ENCODE results near the gene SORCS2.

SORCS2 gene

GRCh38 chr4:7733801-7734650 is 541.7 kb downstream of the SORCS2 start:
- no peak for TF ChIP-seq CTCF (conservative IDR thresholded peaks at IDR 0.05; ENCODE audit: low read length)
- no peak for DNase-seq (ENCODE audit: low read depth)
- H3K4me3 ChIP-seq (ENCODE audit: low read length): no peak overlapping the region

DNA sequence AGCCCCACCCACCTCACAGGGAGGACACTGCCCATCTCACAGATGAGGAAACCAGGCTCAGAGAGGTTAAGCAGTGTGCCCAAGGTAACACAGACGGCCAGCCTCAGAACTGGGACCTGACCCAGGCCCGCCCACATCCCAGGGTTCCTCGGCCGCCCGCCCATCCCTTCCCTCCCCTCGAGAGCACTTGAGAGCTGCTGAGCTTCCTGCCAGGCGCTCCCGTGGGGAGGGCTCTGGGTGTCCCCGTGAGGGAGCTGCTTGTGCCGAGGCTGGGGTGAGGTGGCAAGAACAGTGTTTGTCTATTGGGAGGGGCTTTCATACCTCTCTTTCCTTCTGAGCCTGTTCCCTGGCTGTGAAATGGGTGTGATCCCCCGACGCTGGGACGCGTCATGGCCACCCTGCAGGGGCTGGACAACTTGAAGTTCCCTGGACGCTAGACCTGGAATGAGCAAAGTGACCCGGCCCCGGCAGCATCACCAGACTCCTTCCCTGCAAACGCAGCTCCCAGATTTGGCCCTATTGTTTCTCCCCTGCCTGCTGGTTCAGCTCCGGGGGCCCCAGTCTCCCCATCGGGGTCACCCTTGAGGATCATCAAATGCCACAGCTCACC is 542.4 kb downstream of the SORCS2 start:
- no peak for TF ChIP-seq CTCF (conservative IDR thresholded peaks at IDR 0.05; ENCODE audit: low read length)
- DNase-seq (ENCODE audit: low read depth): no peak
- no peak overlapping the region for H3K4me3 ChIP-seq (ENCODE audit: low read length)

DNA sequence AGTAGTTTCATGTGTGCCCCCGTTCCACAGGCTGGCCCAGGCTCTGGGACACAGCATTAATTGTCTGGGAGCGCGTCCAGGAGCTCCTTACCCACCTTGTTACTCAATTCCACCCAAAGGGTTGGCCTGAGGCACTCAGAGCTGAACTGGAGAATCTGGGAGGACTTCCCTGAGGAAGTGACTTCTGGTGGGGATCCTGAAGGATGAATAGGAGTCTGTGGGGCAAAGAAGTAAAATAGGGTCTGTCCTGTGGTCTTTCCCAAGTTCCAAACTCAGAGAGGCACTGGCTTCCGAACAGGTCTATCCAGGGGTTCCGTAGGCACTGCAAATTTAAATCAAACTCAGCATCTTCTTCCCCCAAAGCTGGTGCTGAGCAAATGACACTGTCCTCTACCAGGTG is 543.1 kb downstream of the SORCS2 start:
- no peak for DNase-seq (ENCODE audit: low read depth)
- no peak for TF ChIP-seq CTCF (conservative IDR thresholded peaks at IDR 0.05; ENCODE audit: low read length)
- H3K4me3 ChIP-seq (ENCODE audit: low read length): no peak overlapping the region

DNA sequence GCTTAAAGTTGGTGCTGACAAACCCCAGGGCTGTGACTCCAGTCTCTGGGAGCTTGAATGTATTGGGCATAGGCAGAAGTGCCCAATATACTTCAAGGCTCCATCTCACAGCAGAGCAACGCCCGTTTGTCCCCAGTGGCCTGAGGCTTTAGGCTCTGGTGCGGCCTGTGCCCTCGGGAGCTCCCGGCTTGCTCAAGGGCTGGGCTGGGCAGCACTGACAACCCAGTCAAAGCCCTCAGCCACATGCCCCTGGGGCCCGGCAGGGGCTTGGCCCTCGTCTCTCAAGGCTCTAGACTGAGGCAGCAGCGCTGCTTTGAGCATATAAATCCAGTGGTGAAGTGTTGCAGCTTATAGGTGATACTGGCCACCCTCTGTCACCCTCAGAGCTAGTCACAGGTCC is 543.6 kb downstream of the SORCS2 start:
- TF ChIP-seq CTCF (conservative IDR thresholded peaks at IDR 0.05; ENCODE audit: low read length): no peak
- DNase-seq (ENCODE audit: low read depth): no peak

DNA sequence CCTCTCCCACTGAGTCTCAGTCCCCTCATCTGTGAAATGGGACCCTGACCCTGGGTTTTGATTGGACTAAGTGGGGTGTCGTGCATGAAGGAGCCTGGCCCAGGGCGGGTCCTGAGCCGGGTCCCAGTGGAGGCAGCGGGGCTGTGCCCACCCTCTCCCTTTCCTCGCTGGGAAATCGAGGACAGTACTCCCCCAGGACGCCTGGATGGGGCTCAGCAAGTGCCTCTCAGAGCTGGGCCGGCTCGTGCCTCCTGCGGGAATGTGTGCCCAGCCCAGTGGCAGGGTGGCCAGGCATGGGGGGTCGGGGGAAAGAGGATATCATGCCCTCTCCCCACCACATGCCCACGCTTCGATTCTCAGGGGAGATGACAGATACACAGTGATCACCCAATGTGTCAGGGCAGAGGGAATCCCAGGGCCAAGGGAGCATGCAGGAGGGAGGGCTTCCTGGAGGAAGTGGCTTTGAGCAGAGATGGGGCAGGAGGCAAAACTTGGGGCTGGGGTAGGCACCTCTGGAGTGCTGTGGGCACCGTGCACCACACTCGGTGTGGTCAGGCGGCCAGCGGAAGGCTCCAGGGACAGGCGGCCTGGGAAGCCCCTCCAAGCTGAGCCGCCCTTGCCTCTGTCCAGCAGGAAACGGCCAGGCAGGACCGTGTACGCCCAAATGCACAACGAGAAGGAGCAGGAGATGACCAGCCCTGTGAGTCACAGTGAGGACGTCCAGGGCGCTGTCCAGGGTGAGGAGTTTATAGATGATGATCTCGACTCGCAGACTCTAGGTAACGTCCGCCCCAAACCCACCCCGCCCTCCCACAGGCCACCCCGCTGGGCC is 544.3 kb downstream of the SORCS2 start:
- H3K4me3 ChIP-seq (ENCODE audit: low read length): no peak overlapping the region
- TF ChIP-seq CTCF (conservative IDR thresholded peaks at IDR 0.05; ENCODE audit: low read length): no peak
- no peak for DNase-seq (ENCODE audit: low read depth)

More for the DNA sequence above, 543.6 kb downstream of the SORCS2 start:
- H3K4me3 ChIP-seq (ENCODE audit: low read length): no peak overlapping the region

DNA sequence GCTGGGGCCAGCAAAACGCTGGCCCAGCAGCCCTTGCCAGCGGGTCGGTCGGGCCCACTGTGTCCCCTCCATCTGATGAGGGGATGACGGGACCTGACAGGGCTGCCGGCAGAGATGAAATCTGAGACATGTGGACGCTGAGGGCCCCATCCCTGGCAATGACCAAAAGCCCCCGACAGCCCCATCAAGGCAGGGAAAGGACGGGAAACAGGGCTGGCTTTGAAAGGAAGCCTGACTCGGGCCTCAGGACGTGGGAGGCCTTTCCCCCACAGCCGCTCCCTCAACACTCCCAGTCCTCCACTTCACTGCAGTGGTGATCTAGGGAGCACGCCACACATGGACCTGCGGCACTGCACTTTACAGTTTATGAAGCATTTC is 544.9 kb downstream of the SORCS2 start:
- no peak overlapping the region for H3K4me3 ChIP-seq (ENCODE audit: low read length)
- DNase-seq (ENCODE audit: low read depth): no peak
- no peak for TF ChIP-seq CTCF (conservative IDR thresholded peaks at IDR 0.05; ENCODE audit: low read length)

Measured in AG10803 (cell line).